HepG2 (cell line): Measurements from ENCODE around the gene ZBTB22. TPM values are rescaled to one million over a fixed set of nuclear protein-coding genes. Genes with fewer than 3 reads are reported as not detected.

Source experiments
- AGO1 ChIP-seq: fragments of 200-400 bp; formaldehyde crosslinking; IDR thresholded peaks from 2 replicates; pipeline ENCODE4 v1.6.1; 2017; ENCODE audit warnings: mild to moderate bottlenecking, low read depth, low read length, moderate library complexity; ENCODE audit not compliant: poor library complexity, severe bottlenecking
- ASH2L ChIP-seq: fragments of 300-600, 200-600 bp; sonication (generic); IDR thresholded peaks from 2 replicates; pipeline ENCODE4 v1.7.0; 2017; ENCODE audit warnings: low read depth, mild to moderate bottlenecking, moderate library complexity, mixed read lengths, low read length; ENCODE audit not compliant: insufficient read length
- JUN ChIP-seq: sonication (generic); formaldehyde crosslinking; IDR thresholded peaks from 2 replicates; pipeline ENCODE4 v1.4.0; 2020; ENCODE audit warnings: mild to moderate bottlenecking, missing genetic modification reagents
- ONECUT2 ChIP-seq: sonication (generic); formaldehyde crosslinking; IDR thresholded peaks from 2 replicates; pipeline ENCODE4 v1.4.0; 2020; ENCODE audit warnings: missing genetic modification reagents
- PCBP1 ChIP-seq: fragments of 200-400 bp; formaldehyde crosslinking; IDR thresholded peaks from 2 replicates; pipeline ENCODE4 v1.6.1; 2017; ENCODE audit warnings: mild to moderate bottlenecking, low read depth, low read length, borderline replicate concordance
- RXRB ChIP-seq: IDR thresholded peaks from 2 replicates; pipeline ENCODE4 v1.6.1; 2016; ENCODE audit warnings: borderline replicate concordance, missing genetic modification reagents, missing compliant biosample characterization
- SP2 ChIP-seq: sonication (generic); formaldehyde crosslinking; IDR thresholded peaks from 2 replicates; pipeline ENCODE4 v1.5.1; 2020; ENCODE audit warnings: mild to moderate bottlenecking, missing genetic modification reagents
- TCF7 ChIP-seq: sonication (generic); IDR thresholded peaks from 2 replicates; pipeline ENCODE4 v1.6.1; 2016; ENCODE audit warnings: antibody characterized with exemption, low read depth
- TRIM24 ChIP-seq: sonication (generic); formaldehyde crosslinking; IDR thresholded peaks from 2 replicates; pipeline ENCODE4 v1.8.0; 2022; ENCODE audit warnings: mild to moderate bottlenecking, missing genetic modification reagents
- XBP1 ChIP-seq: sonication (generic); formaldehyde crosslinking; IDR thresholded peaks from 2 replicates; pipeline ENCODE4 v1.5.0; 2020; ENCODE audit warnings: missing genetic modification reagents
- ZBTB39 ChIP-seq: sonication (generic); formaldehyde crosslinking; IDR thresholded peaks from 2 replicates; pipeline ENCODE4 v1.5.0; 2020; ENCODE audit warnings: missing genetic modification reagents
- ZBTB8A ChIP-seq: sonication (generic); formaldehyde crosslinking; IDR thresholded peaks from 2 replicates; pipeline ENCODE4 v1.4.0; 2020; ENCODE audit warnings: mild to moderate bottlenecking, low read depth, missing genetic modification reagents, borderline replicate concordance
- ZFX ChIP-seq: sonication (generic); formaldehyde crosslinking; IDR thresholded peaks from 2 replicates; pipeline ENCODE4 v1.4.0; 2020; ENCODE audit warnings: mild to moderate bottlenecking, low read depth, missing genetic modification reagents, moderate library complexity
- ZKSCAN1 ChIP-seq: fragments of 150-350 bp; IDR thresholded peaks from 2 replicates; pipeline ENCODE4 v1.6.1; 2014; ENCODE audit warnings: low read length
- ZNF230 ChIP-seq: sonication (generic); formaldehyde crosslinking; IDR thresholded peaks from 2 replicates; pipeline ENCODE4 v1.4.0; 2020; ENCODE audit warnings: mild to moderate bottlenecking, missing genetic modification reagents
- ZNF253 ChIP-seq: sonication (generic); formaldehyde crosslinking; IDR thresholded peaks from 2 replicates; pipeline ENCODE4 v1.8.0; 2022; ENCODE audit warnings: mild to moderate bottlenecking, missing genetic modification reagents, borderline replicate concordance
- ZNF431 ChIP-seq: sonication (generic); formaldehyde crosslinking; IDR thresholded peaks from 2 replicates; pipeline ENCODE4 v1.9.0; 2022; ENCODE audit warnings: missing genetic modification reagents, low read depth, mild to moderate bottlenecking, borderline replicate concordance
- ZNF616 ChIP-seq: sonication (generic); formaldehyde crosslinking; IDR thresholded peaks from 2 replicates; pipeline ENCODE4 v1.5.0; 2020; ENCODE audit warnings: low read depth, mild to moderate bottlenecking, missing genetic modification reagents
- ZNF674 ChIP-seq: sonication (generic); formaldehyde crosslinking; IDR thresholded peaks from 2 replicates; pipeline ENCODE4 v1.5.0; 2020; ENCODE audit warnings: low read depth, mild to moderate bottlenecking, missing genetic modification reagents
- ZNF773 ChIP-seq: sonication (generic); formaldehyde crosslinking; IDR thresholded peaks from 2 replicates; pipeline ENCODE4 v1.4.0; 2020; ENCODE audit warnings: missing genetic modification reagents, borderline replicate concordance
- ZSCAN22 ChIP-seq: sonication (generic); formaldehyde crosslinking; IDR thresholded peaks from 2 replicates; pipeline ENCODE4 v1.4.0; 2020; ENCODE audit warnings: mild to moderate bottlenecking, missing genetic modification reagents
- polyA plus RNA-seq, 8 experiments: library from polyadenylated mRNA; depleted of rRNA in 3 of 8; stranded (reverse) in 7 of 8; unstranded in 1 of 8; fragments of >200 nt; fragmentation: Illumina TruSeq in 4 of 8; extraction: Trizol in 4 of 8; gene quantifications; 2 replicates each; pipeline versions ENCODE4 v1.2.1 to v1.2.3, GENCODE V29; 2011 to 2016; ENCODE audit warnings: low read depth in 4 of 8, missing spikeins in 1 of 8, mixed read lengths in 1 of 8; ENCODE audit not compliant: insufficient read depth in 1 of 8
- total RNA-seq, 5 experiments: library from RNA; depleted of rRNA; stranded (reverse); fragments of >200 nt; fragmentation: Illumina TruSeq; extraction: Trizol; gene quantifications; 2 replicates each; pipeline ENCODE4 v1.2.3, GENCODE V29; 2016; ENCODE audit warnings: low read depth in 1 of 5
- TF ChIP-seq, protein P1 (sequence below): sonication (generic); formaldehyde crosslinking; IDR thresholded peaks from 2 replicates; pipeline ENCODE4 v1.4.0; 2020; ENCODE audit warnings: mild to moderate bottlenecking, missing genetic modification reagents, borderline replicate concordance
- TF ChIP-seq, protein P2 (sequence below): sonication (generic); formaldehyde crosslinking; IDR thresholded peaks from 2 replicates; pipeline ENCODE4 v1.4.0; 2020; ENCODE audit warnings: missing genetic modification reagents, borderline replicate concordance

Gene ZBTB22
- total and polyA plus RNA-seq, 2 of the 13 experiments (the other 11 are each of a cell fraction or from before 2014, with no cell fraction given), result 8.0 to 10.6 TPM

DNA sequence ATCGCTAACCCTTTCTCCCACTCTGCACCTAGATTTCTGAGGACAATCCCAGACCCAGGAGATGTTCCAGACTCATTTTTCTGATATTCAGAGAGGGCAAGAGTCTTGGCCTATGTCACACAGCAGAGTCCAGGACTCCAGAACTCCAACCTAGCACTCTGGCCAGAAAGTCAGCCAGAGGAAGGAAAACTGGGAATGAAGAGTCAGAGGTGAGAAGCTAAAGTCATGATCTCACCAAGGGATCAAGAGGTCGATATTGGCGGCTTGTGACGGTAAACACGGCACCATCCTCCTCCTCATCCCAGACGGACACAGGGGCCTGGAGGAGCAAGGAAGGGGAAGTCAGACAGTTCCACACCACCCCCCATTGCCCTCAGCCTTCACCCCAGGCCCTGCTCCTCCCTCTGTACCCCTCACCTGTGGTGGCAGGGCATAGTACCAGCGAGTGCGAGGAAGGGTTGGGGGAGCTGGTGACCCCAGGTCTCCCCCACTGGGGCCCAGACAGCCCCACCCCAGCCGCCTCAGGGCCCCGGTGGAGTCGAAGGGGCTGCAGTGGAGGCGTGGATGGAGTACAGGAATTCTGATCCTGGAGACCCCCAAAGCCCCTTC lies 20.6 kb downstream of the ZBTB22 start (continued):
- TF ChIP-seq, protein P1, sequence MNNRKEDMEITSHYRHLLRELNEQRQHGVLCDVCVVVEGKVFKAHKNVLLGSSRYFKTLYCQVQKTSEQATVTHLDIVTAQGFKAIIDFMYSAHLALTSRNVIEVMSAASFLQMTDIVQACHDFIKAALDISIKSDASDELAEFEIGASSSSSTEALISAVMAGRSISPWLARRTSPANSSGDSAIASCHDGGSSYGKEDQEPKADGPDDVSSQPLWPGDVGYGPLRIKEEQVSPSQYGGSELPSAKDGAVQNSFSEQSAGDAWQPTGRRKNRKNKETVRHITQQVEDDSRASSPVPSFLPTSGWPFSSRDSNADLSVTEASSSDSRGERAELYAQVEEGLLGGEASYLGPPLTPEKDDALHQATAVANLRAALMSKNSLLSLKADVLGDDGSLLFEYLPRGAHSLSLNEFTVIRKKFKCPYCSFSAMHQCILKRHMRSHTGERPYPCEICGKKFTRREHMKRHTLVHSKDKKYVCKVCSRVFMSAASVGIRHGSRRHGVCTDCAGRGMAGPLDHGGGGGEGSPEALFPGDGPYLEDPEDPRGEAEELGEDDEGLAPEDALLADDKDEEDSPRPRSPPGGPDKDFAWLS (CRISPR knock-in tag), result no peak
- TF ChIP-seq TCF7 (no peak), ZNF773 (CRISPR knock-in tag) (no peak), ASH2L (peak; percentile 15), XBP1 (CRISPR knock-in tag) (no peak), JUN (CRISPR knock-in tag) (no peak), ZNF616 (CRISPR knock-in tag) (no peak), ZNF674 (CRISPR knock-in tag) (no peak), ZNF253 (CRISPR knock-in tag) (0 out of 2 replicates have a peak, but pooled peaks have one; percentile 29), ZSCAN22 (CRISPR knock-in tag) (no peak), ZKSCAN1 (no peak), ONECUT2 (CRISPR knock-in tag) (no peak), ZBTB8A (CRISPR knock-in tag) (no peak), ZFX (CRISPR knock-in tag) (peak; percentile 2; the same call in 1 of the 2 replicates), AGO1 (peak; percentile 57), ZNF230 (no peak), PCBP1 (no peak), SP2 (no peak), ZNF431 (CRISPR knock-in tag) (no peak), ZBTB39 (CRISPR knock-in tag) (no peak), RXRB (no peak), TRIM24 (no peak)
- TF ChIP-seq, protein P2, sequence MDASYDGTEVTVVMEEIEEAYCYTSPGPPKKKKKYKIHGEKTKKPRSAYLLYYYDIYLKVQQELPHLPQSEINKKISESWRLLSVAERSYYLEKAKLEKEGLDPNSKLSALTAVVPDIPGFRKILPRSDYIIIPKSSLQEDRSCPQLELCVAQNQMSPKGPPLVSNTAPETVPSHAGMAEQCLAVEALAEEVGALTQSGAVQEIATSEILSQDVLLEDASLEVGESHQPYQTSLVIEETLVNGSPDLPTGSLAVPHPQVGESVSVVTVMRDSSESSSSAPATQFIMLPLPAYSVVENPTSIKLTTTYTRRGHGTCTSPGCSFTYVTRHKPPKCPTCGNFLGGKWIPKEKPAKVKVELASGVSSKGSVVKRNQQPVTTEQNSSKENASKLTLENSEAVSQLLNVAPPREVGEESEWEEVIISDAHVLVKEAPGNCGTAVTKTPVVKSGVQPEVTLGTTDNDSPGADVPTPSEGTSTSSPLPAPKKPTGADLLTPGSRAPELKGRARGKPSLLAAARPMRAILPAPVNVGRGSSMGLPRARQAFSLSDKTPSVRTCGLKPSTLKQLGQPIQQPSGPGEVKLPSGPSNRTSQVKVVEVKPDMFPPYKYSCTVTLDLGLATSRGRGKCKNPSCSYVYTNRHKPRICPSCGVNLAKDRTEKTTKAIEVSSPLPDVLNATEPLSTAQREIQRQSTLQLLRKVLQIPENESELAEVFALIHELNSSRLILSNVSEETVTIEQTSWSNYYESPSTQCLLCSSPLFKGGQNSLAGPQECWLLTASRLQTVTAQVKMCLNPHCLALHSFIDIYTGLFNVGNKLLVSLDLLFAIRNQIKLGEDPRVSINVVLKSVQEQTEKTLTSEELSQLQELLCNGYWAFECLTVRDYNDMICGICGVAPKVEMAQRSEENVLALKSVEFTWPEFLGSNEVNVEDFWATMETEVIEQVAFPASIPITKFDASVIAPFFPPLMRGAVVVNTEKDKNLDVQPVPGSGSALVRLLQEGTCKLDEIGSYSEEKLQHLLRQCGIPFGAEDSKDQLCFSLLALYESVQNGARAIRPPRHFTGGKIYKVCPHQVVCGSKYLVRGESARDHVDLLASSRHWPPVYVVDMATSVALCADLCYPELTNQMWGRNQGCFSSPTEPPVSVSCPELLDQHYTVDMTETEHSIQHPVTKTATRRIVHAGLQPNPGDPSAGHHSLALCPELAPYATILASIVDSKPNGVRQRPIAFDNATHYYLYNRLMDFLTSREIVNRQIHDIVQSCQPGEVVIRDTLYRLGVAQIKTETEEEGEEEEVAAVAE (CRISPR knock-in tag), result no peak
